GM12801 (cell line): ENCODE results near the gene RPS15.

Experiments used
- CTCF ChIP-seq: IDR thresholded peaks from one replicate; pipeline ENCODE4 v1.5.1; 2011; ENCODE audit warnings: control low read depth; ENCODE audit not compliant: insufficient read length; ENCODE audit errors: extremely low read depth

RPS15 gene

GRCh38 chr19:1470305-1471009, 32.3 kb downstream of the RPS15 start:
- no peak for TF ChIP-seq CTCF

GRCh38 chr19:1471010-1471514, 32.9 kb downstream of the RPS15 start:
- no peak for TF ChIP-seq CTCF

- no peak for TF ChIP-seq CTCF
Observed at GRCh38 chr19:1471515-1472160, 33.4 kb downstream of the RPS15 start.

GRCh38 chr19:1472231-1473084, 34.3 kb downstream of the RPS15 start:
- TF ChIP-seq CTCF: no peak

GRCh38 chr19:1473085-1473851, 35.1 kb downstream of the RPS15 start:
- TF ChIP-seq CTCF: no peak

- no peak for TF ChIP-seq CTCF
Observed at GRCh38 chr19:1474011-1474764, 36.0 kb downstream of the RPS15 start.
